Colonic mucosa (tissue), 4 donors: Measurements from ENCODE around the gene P3H4. TPM values are rescaled to one million over a fixed set of nuclear protein-coding genes. Genes with fewer than 3 reads are reported as not detected.
"Not testable (repeated sequence)": the region's sequence is repeated elsewhere in the genome, so short reads cannot be mapped to it uniquely, and the experiment has no call there.

Experiments
- DNase-seq: peaks from one replicate; pipeline ENCODE4 v3.0.0-alpha.2; 2020
- H3K27ac ChIP-seq: fragments of 200-600 bp; one replicate; pipeline ENCODE4 v1.8.0; 2021
- H3K27me3 ChIP-seq: fragments of 200-600 bp; one replicate; pipeline ENCODE4 v1.8.0; 2021
- H3K36me3 ChIP-seq: fragments of 200-600 bp; one replicate; pipeline ENCODE4 v1.8.0; 2021
- H3K4me1 ChIP-seq: fragments of 200-600 bp; one replicate; pipeline ENCODE4 v1.8.0; 2021; ENCODE audit warnings: mild to moderate bottlenecking
- H3K4me3 ChIP-seq: fragments of 200-600 bp; one replicate; pipeline ENCODE4 v1.8.0; 2021
- H3K9ac ChIP-seq, 2 donors: one replicate each; pipeline ENCODE4 v1.7.0; 2013; ENCODE audit warnings: control low read depth in 2 of 2, low read depth in 2 of 2, low read length in 2 of 2
- H3K9me3 ChIP-seq: fragments of 200-600 bp; one replicate; pipeline ENCODE4 v1.8.0; 2021
- intact Hi-C: fragments of 100-400 bp; cut with DNase I; formaldehyde crosslinking; loops from one replicate; pipeline ENCODE4 v1.14.1; 2022
- total RNA-seq, 2 donors: library from RNA; stranded (reverse); fragmentation: NEBNext Ultra II Directional in 1 of 2; extraction: Animal tissue kit (Norgen Biotek cat#: 25700) in 1 of 2; gene quantifications; one replicate each; pipeline ENCODE4 v1.2.1, GENCODE V29; 2021
- TF ChIP-seq, protein P1 (sequence below): fragments of 200-600 bp; IDR thresholded peaks from one replicate; pipeline ENCODE4 v1.8.0; 2022; ENCODE audit warnings: antibody characterized with exemption, mild to moderate bottlenecking
- donor health status: healthy.
- donor health status: DM: no; HTN: no; CAD: no.
- donor health status: DM: no; HTN: no; CAD: no.

P3H4 gene, protein sequence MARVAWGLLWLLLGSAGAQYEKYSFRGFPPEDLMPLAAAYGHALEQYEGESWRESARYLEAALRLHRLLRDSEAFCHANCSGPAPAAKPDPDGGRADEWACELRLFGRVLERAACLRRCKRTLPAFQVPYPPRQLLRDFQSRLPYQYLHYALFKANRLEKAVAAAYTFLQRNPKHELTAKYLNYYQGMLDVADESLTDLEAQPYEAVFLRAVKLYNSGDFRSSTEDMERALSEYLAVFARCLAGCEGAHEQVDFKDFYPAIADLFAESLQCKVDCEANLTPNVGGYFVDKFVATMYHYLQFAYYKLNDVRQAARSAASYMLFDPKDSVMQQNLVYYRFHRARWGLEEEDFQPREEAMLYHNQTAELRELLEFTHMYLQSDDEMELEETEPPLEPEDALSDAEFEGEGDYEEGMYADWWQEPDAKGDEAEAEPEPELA
- total RNA-seq: 10 to 100 TPM in 1 of 2 donors, 1 to 10 TPM in 1; 8.5 to 16.7 TPM

DNA sequence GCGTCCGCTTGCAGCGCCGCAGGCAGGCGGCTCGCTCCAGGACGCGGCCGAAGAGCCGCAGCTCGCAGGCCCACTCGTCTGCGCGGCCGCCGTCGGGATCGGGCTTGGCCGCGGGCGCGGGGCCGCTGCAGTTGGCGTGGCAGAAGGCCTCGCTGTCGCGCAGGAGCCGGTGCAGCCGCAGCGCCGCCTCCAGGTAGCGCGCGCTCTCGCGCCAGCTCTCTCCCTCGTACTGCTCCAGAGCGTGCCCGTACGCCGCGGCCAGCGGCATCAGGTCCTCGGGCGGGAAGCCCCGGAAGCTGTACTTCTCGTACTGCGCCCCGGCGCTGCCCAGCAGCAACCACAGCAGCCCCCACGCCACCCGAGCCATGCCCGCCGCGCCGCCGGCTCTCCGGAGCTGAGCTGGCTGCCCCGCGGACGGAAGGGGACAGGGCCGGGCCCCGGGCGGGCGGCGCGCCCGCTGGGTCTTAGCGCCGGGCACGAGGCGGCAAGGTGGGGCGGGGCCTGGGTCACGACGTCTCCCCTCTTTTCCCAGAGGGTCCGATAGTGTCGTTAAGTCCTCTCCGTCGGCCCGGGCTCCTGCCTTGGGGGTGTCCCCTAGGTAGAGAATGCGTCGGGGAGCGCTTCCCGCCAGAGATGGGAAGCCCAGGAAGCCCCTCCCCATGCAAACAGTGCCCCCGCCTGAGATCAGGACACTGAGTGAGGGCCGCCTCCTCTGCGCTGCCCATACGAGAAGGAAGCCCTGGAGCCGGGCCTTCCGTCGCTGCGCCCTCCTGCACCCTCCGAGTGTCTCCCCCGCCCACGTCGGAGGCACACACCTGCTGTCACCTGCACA is at the start of gene P3H4:
TSS of gene P3H4 (minus strand) at position 401 of the 832 bp plus-strand sequence. CDS start at position 367, 34 bp downstream.
- DNase-seq: peak; percentile 86
- no peaks in the 10 kb centered on the region for H3K9me3 ChIP-seq
- no peaks in the 10 kb centered on the region for H3K27me3 ChIP-seq
- intact Hi-C loops: no loop called here
- peaks cover 19% of the 10 kb centered on the region for H3K4me1 ChIP-seq
- TF ChIP-seq, protein P1, sequence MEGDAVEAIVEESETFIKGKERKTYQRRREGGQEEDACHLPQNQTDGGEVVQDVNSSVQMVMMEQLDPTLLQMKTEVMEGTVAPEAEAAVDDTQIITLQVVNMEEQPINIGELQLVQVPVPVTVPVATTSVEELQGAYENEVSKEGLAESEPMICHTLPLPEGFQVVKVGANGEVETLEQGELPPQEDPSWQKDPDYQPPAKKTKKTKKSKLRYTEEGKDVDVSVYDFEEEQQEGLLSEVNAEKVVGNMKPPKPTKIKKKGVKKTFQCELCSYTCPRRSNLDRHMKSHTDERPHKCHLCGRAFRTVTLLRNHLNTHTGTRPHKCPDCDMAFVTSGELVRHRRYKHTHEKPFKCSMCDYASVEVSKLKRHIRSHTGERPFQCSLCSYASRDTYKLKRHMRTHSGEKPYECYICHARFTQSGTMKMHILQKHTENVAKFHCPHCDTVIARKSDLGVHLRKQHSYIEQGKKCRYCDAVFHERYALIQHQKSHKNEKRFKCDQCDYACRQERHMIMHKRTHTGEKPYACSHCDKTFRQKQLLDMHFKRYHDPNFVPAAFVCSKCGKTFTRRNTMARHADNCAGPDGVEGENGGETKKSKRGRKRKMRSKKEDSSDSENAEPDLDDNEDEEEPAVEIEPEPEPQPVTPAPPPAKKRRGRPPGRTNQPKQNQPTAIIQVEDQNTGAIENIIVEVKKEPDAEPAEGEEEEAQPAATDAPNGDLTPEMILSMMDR: peak; percentile 64
- peak within 1 kb of the TSS; percentile 74 to 79 for H3K9ac ChIP-seq
- no peaks in the 10 kb centered on the region for H3K36me3 ChIP-seq
- H3K4me3 ChIP-seq: peak within 1 kb of the TSS; percentile 79
- H3K27ac ChIP-seq: peak within 1 kb of the TSS; percentile 70

DNA sequence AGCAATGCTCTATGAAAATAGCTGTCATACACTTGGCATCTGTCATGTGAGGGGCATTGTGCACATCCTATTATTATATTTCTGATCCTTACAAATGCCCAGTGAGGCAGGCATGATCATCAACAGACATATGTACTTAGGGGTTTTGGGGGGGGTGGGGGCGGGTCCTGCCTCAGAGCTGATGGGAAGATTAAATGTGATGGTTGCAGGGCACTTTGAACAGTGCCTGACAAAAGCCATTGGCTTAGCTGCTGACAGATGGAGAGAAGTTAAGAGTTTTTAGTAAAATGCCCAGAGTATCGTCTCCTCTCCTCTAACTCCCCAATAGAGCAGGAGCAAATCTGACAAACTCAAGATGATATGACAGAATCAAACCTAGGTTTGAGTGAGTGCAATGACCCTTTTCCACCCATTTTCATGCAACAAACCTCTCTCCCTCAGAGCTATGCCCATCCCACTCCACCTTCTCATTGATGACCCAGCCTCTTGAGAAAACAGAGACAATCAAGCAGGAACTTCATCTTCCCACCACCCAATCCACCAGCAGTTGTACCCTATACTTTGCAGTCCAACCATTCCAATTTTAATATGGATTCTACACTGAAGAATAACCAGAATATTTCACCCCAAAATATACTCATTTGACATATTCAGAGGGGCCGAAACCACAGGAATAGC is 48.6 kb upstream of the P3H4 start:
- Histone ChIP-seq H3K27me3 (no peaks in the 10 kb centered on the region), H3K4me3 (no peak overlapping the region), H3K4me1 (peaks cover 4% of the 10 kb centered on the region), H3K9me3 (no peaks in the 10 kb centered on the region), H3K36me3 (no peaks in the 10 kb centered on the region), H3K27ac (no peak overlapping the region), H3K9ac (no peak overlapping the region)
- DNase-seq: no peak
- TF ChIP-seq, protein P1: no peak
- intact Hi-C loops: no loop called here

DNA sequence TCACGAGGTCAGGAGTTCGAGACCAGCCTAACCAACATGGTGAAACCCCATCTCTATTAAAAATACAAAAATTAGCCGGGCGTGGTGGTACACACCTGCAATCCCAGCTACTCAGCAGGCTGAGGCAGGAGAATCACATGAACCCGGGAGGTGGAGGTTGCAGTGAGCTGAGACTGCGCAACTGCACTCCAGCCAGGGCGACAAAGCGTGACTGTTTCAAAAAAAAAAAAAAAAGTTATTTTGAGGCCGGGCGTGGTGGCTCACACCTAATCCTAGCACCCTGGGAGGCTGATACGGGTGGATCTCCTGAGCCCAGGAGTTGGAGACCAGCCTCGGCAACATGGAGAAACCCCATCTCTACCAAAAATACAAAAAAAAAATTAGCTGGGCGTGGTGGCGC is 39.6 kb upstream of the P3H4 start:
- H3K4me3 ChIP-seq, intact Hi-C loops, H3K27me3 ChIP-seq, H3K9me3 ChIP-seq, H3K27ac ChIP-seq, H3K4me1 ChIP-seq, H3K36me3 ChIP-seq, DNase-seq, H3K9ac ChIP-seq: not testable (repeated sequence)

DNA sequence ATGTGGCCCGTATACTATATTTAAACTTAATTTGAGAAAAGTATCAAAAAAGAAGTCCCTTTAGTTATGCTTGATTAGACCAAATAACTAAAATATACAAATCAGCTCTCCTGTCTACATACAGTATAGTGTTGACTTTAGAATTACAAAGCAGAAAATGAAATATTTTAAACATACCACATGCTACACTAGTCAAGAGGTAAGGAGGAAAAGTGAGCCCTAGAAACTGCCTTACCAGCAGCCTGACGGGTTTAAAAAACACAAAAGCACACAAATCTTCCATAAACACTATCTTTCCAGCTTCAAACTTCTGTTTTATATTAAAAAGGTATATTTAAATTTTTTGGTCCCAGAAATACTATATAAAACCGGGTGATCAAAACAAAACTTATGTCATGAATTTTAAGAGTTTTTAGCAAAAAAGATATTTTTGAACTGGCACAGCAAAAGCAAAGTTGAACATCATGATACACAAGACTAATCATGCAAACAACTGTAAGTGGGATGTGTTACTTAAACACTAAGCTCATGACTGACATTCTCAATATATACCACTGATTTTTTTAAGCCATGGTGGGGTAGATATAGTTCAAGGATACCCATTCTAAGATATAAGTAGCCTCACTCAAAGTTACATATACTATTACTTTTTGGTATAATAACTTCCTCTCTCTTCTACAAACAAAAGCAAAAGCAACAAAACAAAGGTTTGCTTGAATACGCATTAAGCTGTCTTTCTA is 37.7 kb upstream of the P3H4 start:
- TF ChIP-seq, protein P1: no peak
- intact Hi-C loops: no loop called here
- Histone ChIP-seq H3K9ac (no peak overlapping the region), H3K27me3 (no peaks in the 10 kb centered on the region), H3K4me3 (no peak overlapping the region), H3K36me3 (no peaks in the 10 kb centered on the region), H3K27ac (no peak overlapping the region), H3K4me1 (no peaks in the 10 kb centered on the region), H3K9me3 (no peaks in the 10 kb centered on the region)
- no peak for DNase-seq

DNA sequence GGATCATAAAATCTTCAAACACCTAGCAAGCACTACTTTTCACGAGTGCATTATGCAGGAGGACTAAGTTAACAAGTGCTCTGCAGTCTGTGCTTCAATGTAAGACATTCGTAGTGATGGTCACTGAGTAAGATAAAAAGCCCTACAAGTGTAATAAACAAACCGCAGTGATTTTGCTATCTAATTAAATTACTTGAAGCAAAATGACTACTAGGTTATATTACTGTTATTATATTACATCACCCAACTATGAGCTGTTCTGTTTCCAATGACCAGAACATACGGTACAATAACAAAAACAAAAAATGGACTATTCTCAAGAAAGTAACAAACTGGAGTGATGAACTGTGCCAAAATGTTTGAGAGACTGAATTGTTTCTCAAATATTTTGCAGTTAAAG is 37.0 kb upstream of the P3H4 start:
- Histone ChIP-seq H3K9me3 (no peaks in the 10 kb centered on the region), H3K27ac (no peak overlapping the region), H3K9ac (no peak overlapping the region), H3K4me3 (no peak overlapping the region), H3K36me3 (no peaks in the 10 kb centered on the region), H3K4me1 (no peaks in the 10 kb centered on the region), H3K27me3 (no peaks in the 10 kb centered on the region)
- intact Hi-C loops: no loop called here
- no peak for DNase-seq
- TF ChIP-seq, protein P1: no peak
